ENCODE measurements around the gene ALK. TPM values are rescaled to one million over a fixed set of nuclear protein-coding genes. Genes with fewer than 3 reads are reported as not detected.

ALK gene
- total RNA-seq, 1 donor from 2014 or later: not detected

DNA sequence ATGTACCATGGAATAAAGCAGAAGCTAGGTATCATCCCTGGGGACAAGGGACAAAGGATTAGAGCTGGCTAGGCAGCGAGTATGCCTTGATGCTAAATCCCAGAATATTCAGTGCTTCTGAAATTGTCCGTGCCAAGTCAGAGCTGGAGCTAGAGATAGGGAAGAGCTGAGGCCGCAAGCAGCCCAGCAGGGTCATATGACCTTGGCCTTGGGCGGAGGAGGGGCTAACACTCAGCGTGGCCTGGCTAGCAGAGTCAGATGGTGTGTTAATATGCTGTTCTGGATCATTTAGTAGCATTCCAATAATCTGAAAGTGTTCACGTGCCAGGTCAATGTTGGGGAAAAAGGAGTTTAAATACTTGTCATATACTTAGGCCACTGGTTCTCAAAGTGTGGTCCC lies 431.3 kb downstream of the ALK start:
- intact Hi-C loops (cut with DNase I): no loop called here
- DNase-seq (ENCODE audit: low spot score): no peak

DNA sequence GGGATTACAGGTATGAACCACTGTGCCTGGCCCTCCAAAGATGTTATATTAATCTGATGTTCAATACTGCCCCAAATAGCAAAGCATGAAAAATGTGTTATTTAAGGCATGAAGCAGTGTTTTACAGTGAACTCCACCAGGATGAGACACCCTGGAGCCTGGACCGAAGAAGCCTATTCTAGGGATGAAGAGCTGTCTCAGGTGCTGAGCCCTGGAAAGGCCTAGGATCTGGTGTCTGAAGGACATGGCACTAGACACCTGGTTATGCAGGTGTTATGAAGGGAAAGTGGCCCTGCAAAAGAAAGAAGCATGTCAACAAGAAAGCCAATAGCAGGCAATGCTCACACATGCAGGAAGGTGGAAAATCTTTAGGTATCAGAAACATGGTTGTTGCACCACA lies 431.8 kb downstream of the ALK start:
- no peak for DNase-seq (ENCODE audit: low spot score)
- intact Hi-C loops (cut with DNase I): no loop called here

DNA sequence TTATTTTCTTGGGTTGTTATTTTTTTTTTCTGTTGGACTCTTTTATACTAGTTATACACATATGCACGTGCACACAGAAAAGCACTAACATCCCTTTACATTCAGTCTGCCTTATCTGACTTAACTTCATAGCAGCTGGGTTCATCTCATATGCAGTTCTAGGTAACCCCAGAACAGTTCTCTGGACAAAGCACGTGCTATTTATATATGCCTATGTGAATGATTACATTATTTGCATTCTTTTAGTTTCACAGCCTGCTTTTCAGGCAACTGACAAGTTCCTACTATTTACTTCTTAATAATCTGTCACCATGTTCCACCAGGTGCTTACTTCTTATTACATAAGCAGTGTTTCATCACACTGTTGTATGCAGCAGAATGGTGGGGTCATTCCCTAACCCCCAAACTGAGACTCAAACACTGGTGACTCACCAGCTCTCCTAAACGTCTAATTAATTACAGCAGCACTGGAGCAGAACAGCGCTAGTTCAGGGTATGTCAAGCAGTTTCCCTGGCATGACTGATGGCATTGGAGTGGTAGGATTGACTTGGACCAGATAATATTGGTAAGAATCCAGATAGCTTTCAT lies 433.3 kb downstream of the ALK start:
- intact Hi-C loops (cut with DNase I): no loop called here
- no peak for DNase-seq (ENCODE audit: low spot score)

DNA sequence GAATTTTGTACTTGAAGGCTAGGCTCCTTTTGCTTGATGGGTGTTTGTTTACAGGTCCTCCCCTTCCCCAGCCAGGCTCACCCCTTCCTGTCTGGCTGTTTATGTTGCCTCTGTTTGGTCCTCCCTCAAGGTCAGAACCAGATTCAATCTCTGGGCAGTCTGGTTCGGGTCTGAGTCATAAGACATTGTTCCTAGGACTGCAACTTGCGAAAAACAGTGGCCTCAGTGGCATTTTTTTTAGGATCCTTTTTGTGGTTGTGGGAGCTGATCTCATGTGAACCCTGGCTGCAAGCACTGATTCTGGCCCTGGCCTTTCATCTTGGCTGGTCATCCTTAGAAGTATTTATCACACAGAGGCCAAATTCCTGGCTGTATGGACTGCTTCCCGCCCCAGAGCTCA lies 435.8 kb downstream of the ALK start:
- DNase-seq (ENCODE audit: low spot score): no peak
- intact Hi-C loops (cut with DNase I): no loop called here

DNA sequence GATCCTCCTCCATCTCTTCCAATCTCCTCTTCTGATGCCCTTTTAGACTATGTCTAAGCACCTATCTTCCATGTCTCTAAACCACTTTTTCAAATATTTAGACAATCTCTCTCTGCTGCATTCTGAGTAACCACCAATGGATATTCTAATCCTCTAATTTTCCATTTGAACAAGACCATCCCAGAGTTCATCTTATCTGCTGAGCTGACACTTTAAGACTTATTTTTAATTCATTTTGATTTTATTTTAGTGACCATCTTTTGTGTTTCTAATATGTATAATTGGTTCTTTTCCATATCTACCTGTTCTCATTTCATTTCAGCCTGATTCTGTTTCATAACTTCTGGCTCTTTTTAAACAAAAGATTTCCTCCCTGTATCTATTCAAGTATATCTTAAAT lies 436.3 kb downstream of the ALK start:
- DNase-seq (ENCODE audit: low spot score): no peak
- intact Hi-C loops (cut with DNase I): no loop called here

DNA sequence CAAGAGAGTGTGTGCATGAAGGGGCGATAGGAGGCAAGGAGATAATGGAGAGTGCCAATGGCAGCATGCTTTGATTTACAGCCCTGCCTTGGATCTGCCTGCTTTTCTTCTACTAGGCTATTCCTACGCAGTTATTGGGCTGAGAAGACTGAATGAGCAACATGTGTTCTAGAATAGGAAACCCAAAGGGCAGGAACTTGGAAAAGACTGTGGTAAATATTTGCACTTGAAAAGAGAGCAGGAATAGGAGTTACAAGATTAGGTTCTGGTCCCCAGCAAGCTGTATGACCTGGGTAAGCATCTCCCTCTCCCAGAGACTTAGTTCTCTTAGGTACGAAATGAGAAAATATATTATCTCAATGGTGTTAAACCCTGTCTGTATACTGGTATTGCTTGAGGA lies 438.5 kb downstream of the ALK start:
- intact Hi-C loops (cut with DNase I): no loop called here
- DNase-seq (ENCODE audit: low spot score): no peak

DNA sequence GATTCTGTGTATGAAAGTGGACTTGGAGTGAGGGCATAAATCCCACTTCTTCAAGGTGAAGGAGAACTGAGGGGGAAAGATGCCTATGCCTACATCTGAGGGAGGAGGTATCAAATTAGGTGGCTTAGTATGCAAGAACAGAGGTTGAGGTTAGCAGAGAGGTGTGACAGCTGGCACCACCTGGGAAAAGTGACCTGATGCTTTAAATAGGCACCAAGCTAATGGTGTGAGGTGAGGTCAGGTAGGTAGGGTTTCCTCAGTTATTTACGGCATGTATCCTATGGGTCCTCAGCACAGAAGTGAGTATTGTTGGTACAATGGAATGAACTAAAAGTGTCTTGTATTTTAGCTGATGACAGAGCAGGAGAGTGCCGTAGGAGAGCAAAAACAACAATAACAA lies 439.0 kb downstream of the ALK start:
- intact Hi-C loops (cut with DNase I): no loop called here

DNA sequence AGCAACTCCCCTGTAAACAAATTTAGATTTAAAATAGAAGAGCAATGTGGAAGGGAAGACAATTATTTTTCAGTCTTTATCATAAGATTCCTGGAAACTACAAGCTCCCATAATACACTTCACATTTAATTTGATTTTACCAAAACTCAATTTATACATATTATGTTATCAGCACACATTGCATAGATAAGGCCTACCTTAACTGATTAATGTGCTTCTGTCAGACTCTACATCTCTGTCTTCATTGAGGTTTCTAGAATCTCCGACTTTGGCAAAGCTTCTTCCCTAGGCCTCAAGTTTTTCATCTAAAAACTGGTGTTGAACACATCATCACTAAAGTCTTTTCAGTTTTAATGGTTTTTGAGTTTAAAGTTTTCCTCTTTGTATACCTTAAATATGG lies 440.1 kb downstream of the ALK start:
- intact Hi-C loops (cut with DNase I): no loop called here
- no peak for DNase-seq (ENCODE audit: low spot score)

More for the DNA sequence above, 439.0 kb downstream of the ALK start:
- no peak for DNase-seq (ENCODE audit: low spot score)

DNA sequence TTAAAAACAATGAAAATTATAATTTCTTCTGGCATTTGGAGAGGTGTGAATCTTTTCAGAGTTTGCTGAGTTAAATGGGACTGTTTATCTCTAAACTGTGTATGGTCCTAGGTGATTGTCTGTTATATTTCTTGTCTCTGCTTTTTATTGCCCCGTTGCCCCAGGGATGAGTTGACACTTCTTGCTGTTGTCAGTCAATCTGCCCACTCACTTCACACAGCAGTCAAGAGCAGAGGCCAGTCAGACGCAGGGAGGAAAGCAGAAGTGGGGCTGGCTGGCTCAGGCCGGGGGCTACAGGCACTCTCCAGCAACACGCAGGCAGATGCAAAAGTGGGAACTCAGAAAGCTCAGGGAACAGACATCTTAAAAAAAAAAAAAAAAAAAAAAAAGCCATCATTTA lies 441.0 kb downstream of the ALK start:
- intact Hi-C loops (cut with DNase I): no loop called here

DNA sequence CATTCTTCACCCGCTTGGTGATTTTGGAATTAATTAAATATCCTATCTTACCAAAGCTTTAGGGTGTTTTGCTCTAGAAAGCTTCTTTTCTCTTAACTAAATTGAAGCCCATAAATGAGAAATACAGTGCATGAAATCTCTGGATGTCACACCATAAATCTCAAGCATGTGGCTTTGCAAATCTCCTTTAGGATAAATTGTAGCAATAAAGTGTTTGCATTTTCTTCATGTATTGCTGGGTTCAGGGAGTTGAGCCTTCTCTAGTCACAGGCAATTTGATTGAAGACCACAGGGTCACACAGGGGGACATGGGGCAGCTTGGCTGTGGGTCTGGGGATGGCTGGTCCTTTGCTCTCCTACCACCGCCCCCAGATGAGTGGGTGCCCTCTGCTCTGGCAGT lies 442.0 kb downstream of the ALK start:
- no peak for DNase-seq (ENCODE audit: low spot score)
- intact Hi-C loops (cut with DNase I): no loop called here

More for the DNA sequence above, 441.0 kb downstream of the ALK start:
- DNase-seq (ENCODE audit: low spot score): no peak

DNA sequence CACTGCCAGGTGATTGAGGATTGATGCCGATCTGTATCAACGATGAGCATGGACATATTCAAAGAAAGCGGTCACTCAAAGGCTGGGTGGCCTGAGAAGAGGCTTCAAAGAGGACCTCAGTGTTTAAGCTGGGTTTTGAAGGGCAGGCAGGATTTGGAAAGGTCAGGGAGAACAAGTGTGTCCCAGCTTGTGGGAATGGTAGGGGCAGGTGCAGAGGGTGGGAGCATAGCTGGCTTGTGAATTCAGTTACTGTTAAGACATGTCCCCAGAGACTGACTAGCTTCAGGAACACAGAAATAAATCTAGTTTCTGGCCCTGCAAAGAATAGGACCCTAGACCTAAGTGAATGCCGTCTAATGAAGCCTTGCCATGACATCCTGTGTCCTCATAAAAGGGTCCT lies 442.7 kb downstream of the ALK start:
- intact Hi-C loops (cut with DNase I): no loop called here
- DNase-seq (ENCODE audit: low spot score): no peak

DNA sequence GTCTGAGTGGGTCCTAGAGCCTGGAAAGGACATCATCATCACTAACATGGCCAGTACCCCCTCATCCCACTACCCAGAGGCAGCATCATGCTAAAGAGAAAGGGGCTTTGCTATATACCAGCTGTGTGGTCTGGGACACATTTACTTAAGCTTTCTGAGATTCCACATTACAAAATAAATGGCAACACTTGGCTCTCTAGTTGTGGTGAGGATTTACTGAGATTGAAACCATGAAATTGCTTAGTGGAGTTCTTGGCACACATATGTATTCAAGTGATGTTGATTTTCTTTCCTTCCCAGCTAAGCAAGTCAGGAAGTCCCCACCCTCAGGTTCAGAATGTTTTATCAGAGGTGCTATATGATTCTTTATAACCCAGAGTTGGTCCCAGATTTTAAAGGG lies 444.2 kb downstream of the ALK start:
- no peak for DNase-seq (ENCODE audit: low spot score)
- intact Hi-C loops (cut with DNase I): no loop called here

DNA sequence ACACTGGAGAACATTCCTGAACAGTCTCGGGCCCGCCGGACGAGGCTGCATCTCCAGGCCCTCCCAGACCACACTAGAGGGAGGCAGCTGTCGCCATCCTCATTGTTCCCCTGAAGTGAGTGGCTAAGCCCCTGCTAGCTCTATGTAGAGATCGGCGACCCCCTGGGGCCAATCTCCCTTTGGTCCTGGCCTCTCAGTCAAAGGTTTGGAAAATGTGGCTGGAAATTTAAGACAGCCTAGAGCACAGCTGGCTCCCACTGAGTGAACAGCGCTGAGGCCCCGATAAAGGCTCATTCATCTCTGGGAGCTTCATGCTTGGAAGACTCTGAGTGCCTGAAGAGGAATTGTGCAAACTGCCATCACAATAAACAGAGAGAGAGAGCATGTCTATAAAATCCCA lies 445.9 kb downstream of the ALK start:
- no peak for DNase-seq (ENCODE audit: low spot score)
- intact Hi-C loops (cut with DNase I): no loop called here

DNA sequence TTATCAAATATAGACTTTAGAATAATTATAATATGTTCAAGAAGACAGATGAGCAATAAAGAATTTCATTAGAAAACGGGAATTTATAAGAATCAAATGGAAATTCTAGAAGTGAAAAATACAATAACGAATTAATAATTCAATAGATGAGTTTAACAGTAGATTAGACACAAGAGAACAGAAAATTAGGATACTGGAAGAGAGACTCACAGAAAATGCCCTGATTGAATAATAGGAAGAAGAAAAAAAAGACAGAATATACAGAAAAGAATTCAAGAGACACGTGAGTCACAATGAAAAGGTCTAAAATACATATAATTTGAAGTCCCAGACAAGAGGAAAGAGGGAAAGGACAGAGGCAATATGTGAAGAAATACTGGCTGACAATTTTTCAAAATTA lies 451.4 kb downstream of the ALK start:
- no peak for DNase-seq (ENCODE audit: low spot score)
- intact Hi-C loops (cut with DNase I): no loop called here

DNA sequence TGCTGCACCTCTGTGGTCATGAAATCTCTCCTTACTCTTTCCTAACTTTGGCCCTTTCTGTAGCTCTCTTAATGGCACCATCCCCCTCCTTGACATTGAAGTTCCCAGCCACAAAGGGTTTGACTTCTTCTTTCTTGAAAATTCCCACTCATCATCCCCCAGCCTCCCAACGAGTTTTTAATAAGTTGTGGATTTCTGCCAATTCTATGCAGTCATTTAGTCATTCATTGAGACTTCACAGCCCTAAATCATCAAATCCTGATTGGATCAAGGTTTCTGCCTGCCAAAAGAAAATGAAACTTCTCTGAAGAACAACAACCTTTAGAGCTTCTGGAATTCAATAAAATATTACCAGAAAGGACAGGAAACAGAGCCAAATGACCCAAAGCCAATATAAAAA lies 451.9 kb downstream of the ALK start:
- intact Hi-C loops (cut with DNase I): no loop called here
- DNase-seq (ENCODE audit: low spot score): no peak

DNA sequence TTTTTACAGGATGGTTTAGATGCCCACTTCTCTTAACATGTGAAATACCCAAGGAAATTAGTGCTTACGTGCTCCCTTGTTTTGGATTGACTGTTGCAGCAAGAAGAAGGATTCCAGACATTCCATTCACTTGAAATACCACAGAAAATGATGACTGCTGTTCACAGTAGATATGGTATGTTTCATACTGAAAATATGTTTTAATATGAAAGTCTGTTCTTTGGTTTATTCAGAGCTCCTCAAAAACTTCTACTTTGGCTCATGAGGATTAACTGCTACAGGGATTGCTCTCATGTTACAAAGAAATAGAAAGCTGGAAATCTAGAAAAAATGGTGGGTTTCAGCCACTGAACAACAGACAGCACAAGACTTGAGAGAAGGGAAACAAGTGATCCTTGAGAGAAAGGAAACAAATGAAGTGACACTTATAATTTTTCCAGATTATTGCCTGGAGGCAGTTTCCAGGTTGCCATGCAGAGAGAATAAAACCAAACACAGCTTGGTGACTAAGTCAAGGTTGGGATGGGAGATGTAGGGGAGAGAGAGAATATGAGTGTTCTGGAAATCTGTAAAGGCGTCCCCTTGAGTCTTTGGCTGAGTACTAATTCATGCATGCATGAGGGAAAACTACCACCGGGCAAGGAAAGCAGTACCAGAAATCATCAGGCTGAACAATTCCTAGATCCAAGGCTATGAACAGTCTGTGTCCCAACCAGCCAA lies 458.0 kb downstream of the ALK start:
- DNase-seq (ENCODE audit: low spot score): no peak
- intact Hi-C loops (cut with DNase I): no loop called here

DNA sequence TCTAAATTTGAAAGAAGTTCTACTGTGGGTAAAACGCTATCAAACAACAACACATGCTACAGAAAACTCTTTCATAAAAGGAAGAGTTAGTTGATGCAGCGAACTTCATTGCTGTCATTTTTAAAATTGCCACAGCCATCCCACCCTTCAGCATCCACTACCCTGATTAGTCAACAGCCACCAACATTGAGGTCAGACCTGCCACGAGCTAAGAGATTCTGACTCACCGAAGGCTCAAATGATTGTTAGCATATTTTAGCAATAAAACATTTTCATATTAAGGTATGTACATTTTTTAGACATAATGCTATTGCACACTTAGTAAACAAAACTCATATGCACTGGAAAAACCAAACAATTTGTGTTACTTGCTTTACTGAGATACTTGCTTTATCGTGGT lies 459.1 kb downstream of the ALK start:
- intact Hi-C loops (cut with DNase I): no loop called here
- DNase-seq (ENCODE audit: low spot score): no peak

DNA sequence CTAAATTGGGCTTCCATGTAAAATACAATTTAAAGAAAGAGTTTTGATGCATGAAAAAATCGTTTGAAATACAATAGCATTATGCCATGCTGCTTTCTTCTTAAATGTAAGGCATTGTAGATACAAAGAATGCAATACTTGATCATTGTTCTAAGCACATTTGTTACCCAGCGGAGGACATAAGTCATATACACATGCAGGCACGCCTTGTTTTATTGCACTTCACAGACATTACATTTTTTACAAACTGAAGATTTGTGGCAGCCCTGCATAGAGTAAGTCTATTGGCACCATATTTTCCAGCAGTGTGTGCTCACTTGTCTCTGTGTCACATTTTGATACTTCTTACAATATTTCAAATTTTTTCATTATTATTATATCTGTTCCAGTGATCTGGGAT lies 461.2 kb downstream of the ALK start:
- no peak for DNase-seq (ENCODE audit: low spot score)
- intact Hi-C loops (cut with DNase I): no loop called here

DNA sequence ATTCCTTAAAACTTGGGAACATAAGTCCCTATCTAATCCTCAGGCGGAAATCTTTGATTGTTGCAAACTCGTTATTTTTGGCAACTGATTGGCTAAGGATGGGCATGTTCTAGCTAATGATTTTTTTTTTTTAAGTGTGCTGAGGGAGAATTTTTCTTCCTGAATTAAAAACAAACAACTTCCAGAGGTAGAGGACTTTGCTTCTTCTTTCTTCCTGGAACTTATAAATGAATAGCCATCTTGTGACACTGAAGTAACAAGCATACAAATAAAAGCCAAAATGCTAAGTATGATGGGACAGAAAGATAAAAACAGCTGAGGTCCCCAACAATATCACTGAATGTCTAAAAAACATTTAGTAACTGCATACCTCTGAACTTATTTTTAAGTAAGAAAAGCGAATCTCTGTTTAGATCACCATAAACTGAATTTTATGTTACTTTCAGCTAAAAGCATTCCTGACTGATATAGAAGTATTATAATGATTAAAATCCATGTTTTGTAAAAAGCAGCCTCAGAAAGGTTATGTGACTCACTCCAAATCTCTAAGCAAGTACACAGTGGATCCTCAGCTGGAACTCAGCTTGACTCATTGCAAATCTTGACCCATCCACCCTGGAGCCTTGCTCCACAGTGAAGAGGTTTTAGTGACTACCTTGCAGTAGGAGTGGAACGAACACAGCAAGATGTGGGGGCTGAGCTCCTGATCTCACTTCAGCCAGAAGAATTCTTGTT lies 461.8 kb downstream of the ALK start:
- no peak for DNase-seq (ENCODE audit: low spot score)
- intact Hi-C loops (cut with DNase I): no loop called here

DNA sequence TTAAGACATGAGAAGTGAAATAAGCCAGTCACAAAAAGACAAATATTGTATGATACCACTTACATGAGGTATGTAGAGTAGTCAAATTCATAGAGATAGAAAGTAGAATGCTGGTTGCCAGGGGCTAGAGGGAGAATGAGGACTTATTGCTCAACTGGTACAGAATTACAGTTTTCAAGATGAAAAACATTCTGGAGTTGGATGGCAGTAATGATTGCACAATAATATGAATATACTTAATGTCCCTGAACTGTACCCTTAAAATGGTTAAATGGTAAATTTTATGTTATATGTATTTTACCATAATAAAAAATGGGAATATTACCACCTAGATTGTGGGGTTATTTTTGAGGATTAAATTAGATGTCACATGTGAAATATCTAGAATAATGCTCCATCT lies 465.0 kb downstream of the ALK start:
- DNase-seq (ENCODE audit: low spot score): no peak
- intact Hi-C loops (cut with DNase I): no loop called here

DNA sequence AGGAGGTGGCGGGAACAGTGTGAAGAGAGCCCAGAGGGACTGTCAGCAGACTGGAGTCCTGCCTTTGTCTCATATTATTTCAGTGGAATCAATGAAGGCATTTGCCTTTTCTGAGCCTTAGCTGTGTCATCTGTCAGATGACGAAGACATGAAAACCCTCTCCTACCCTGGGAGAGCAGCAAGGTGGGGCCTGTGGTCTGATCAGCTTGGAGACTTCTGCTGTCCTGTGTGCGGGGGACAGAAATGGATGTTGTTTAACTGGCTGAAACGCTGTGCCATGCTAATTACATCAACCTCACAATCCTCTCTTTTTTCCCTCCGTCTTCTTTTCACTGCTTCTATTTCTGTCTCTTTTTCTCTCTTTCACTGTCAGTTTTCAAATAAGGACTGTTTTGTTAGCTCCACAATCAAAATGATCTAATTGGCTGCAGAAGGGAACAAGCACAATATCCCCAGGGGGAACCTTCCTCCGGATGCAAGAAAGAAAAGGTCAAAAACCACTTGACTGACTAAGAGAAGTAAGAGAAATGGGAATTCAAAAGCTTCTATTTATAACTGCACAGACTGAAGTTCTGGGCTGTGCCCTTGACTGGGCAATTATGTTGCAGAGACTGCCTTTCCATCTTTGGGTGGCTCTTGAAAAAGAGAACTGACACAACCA lies 466.1 kb downstream of the ALK start:
- DNase-seq (ENCODE audit: low spot score): no peak
- intact Hi-C loops (cut with DNase I): no loop called here
